Endodermal cell (in vitro differentiated cells): ENCODE measurements around the gene GPC6. TPM values are rescaled to one million over a fixed set of nuclear protein-coding genes. Genes with fewer than 3 reads are reported as not detected.

ENCODE experiments used
- DNase-seq: peaks from one replicate; pipeline ENCODE4 v3.0.0-alpha.2; 2017
- H3K27ac ChIP-seq: 2 replicates; pipeline ENCODE4 v1.5.1; 2013; ENCODE audit warnings: mild to moderate bottlenecking, low read depth, low read length, moderate library complexity
- H3K27me3 ChIP-seq: 2 replicates; pipeline ENCODE4 v1.6.1; 2013; ENCODE audit warnings: mild to moderate bottlenecking, low read length, moderate library complexity; ENCODE audit not compliant: insufficient read depth, control insufficient read depth, poor library complexity, severe bottlenecking
- H3K36me3 ChIP-seq: 2 replicates; pipeline ENCODE4 v1.7.0; 2013; ENCODE audit warnings: mild to moderate bottlenecking, low read length, moderate library complexity; ENCODE audit not compliant: control insufficient read depth, insufficient read depth
- H3K4me1 ChIP-seq: one replicate; pipeline ENCODE4 v1.7.0; 2013; ENCODE audit warnings: low read length; ENCODE audit not compliant: control insufficient read depth, insufficient read depth
- H3K4me3 ChIP-seq: 2 replicates; pipeline ENCODE4 v1.5.1; 2013; ENCODE audit warnings: mild to moderate bottlenecking, low read length, moderate library complexity
- H3K9ac ChIP-seq: 2 replicates; pipeline ENCODE4 v1.6.1; 2013; ENCODE audit warnings: mild to moderate bottlenecking, low read length, moderate library complexity; ENCODE audit not compliant: poor library complexity, severe bottlenecking; ENCODE audit errors: extremely low read depth
- H3K9me3 ChIP-seq: 2 replicates; pipeline ENCODE4 v1.6.1; 2013; ENCODE audit warnings: mild to moderate bottlenecking, low read length, moderate library complexity; ENCODE audit not compliant: control insufficient read depth
- H3K27ac Mint-ChIP-seq: 2 replicates; pipeline ENCODE4 v1.8.0; 2020; ENCODE audit warnings: mixed read lengths
- H3K27me3 Mint-ChIP-seq: 2 replicates; pipeline ENCODE4 v1.8.0; 2021; ENCODE audit warnings: mild to moderate bottlenecking, mixed read lengths; ENCODE audit not compliant: insufficient read depth
- H3K36me3 Mint-ChIP-seq: 2 replicates; pipeline ENCODE4 v1.8.0; 2020; ENCODE audit warnings: low read depth, mixed read lengths
- H3K4me1 Mint-ChIP-seq: 2 replicates; pipeline ENCODE4 v1.8.0; 2020; ENCODE audit warnings: mixed read lengths
- H3K4me3 Mint-ChIP-seq: 2 replicates; pipeline ENCODE4 v1.8.0; 2020; ENCODE audit warnings: mild to moderate bottlenecking, moderate library complexity, mixed read lengths
- H3K9me3 Mint-ChIP-seq: 2 replicates; pipeline ENCODE4 v1.8.0; 2020; ENCODE audit warnings: mild to moderate bottlenecking, mixed read lengths
- CTCF ChIP-seq: fragments of 200-600 bp; sonication (generic); conservative IDR thresholded peaks from 2 replicates; pipeline ENCODE4 v1.5.0; 2021; ENCODE audit warnings: antibody characterized with exemption, mild to moderate bottlenecking
- WGBS, 2 experiments: methylation state at CpG; one replicate each; pipeline versions ENCODE4 v1.1.5 to v1.1.7; 2013; ENCODE audit warnings: missing lambda C conversion rate in 2 of 2, mixed read lengths in 1 of 2; ENCODE audit not compliant: insufficient coverage in 1 of 2, insufficient read length in 1 of 2; 5-methylcytosine and 5-hydroxymethylcytosine counted together
- total RNA-seq, 2 donors: library from RNA; stranded (reverse); fragmentation: NEBNext Ultra II Directional in 1 of 2; extraction: Animal tissue kit (Norgen Biotek cat#: 25700) in 1 of 2; gene quantifications; 2 replicates in 1 of 2; 3 replicates in 1 of 2; pipeline ENCODE4 v1.2.1, GENCODE V29; 2021

Gene GPC6
- total RNA-seq, 2 donors from 2014 or later: 69.6 to 80.4 TPM

GRCh38 chr13:93806861-93807260 is 580.3 kb downstream of the GPC6 start:
- Histone ChIP-seq H3K9ac (no peak overlapping the region), H3K9me3 (no peaks in the 10 kb centered on the region), H3K4me3 (no peak overlapping the region), H3K27me3 (no peaks in the 10 kb centered on the region), H3K27ac (no peak overlapping the region), H3K4me1 (no peaks in the 10 kb centered on the region), H3K36me3 (no peaks in the 10 kb centered on the region)
- no peak for DNase-seq
- 56% methylated on average over 1 of the region's 1 CpG; no CpG with 5 or more reads in 1 of the 2 experiments for WGBS, 2 experiments
- Mint-ChIP-seq H3K4me3 (no peak overlapping the region), H3K36me3 (no peaks in the 10 kb centered on the region), H3K9me3 (no peaks in the 10 kb centered on the region), H3K27me3 (no peaks in the 10 kb centered on the region), H3K27ac (no peak overlapping the region), H3K4me1 (peaks cover 16% of the 10 kb centered on the region)
- no peak for TF ChIP-seq CTCF

GRCh38 chr13:93810264-93810663 is 583.7 kb downstream of the GPC6 start:
- Histone ChIP-seq H3K9ac (no peak overlapping the region), H3K27me3 (no peaks in the 10 kb centered on the region), H3K27ac (peak overlapping the region; percentile 29), H3K4me3 (no peak overlapping the region), H3K9me3 (no peaks in the 10 kb centered on the region), H3K4me1 (peaks cover 4% of the 10 kb centered on the region), H3K36me3 (no peaks in the 10 kb centered on the region)
- no peak for TF ChIP-seq CTCF
- Mint-ChIP-seq H3K27me3 (no peaks in the 10 kb centered on the region), H3K9me3 (no peaks in the 10 kb centered on the region), H3K36me3 (no peaks in the 10 kb centered on the region), H3K4me1 (peaks cover 21% of the 10 kb centered on the region), H3K4me3 (no peak overlapping the region), H3K27ac (no peak overlapping the region)
- WGBS, 2 experiments: 66 to 75% methylated on average over 3 to 4 of the region's 4 CpGs
- no peak for DNase-seq

- H3K4me3 Mint-ChIP-seq: no peak overlapping the region
- peaks cover 21% of the 10 kb centered on the region for H3K4me1 Mint-ChIP-seq
- DNase-seq: no peak
- H3K27ac Mint-ChIP-seq: no peak overlapping the region
- H3K9ac ChIP-seq: no peak overlapping the region
- no peaks in the 10 kb centered on the region for H3K36me3 Mint-ChIP-seq
- H3K9me3 ChIP-seq: no peaks in the 10 kb centered on the region
- WGBS, 2 experiments: 73 to 93% methylated on average over 3 of the region's 3 CpGs
- peaks cover 4% of the 10 kb centered on the region for H3K4me1 ChIP-seq
- TF ChIP-seq CTCF: no peak
- no peaks in the 10 kb centered on the region for H3K9me3 Mint-ChIP-seq
- H3K27ac ChIP-seq: peak overlapping the region; percentile 5
- H3K4me3 ChIP-seq: no peak overlapping the region
- no peaks in the 10 kb centered on the region for H3K36me3 ChIP-seq
- H3K27me3 Mint-ChIP-seq: no peaks in the 10 kb centered on the region
- H3K27me3 ChIP-seq: no peaks in the 10 kb centered on the region
Observed at GRCh38 chr13:93811071-93811737, 584.6 kb downstream of the GPC6 start.
